Activated T-helper 2 cell treated with anti-CD3 and anti-CD28 coated beads, Interferon-gamma antibody, Interleukin-2, Interleukin-4, amounts not matched to agents 10 μg/mL and 5 μg/mL and 100 μg/mL, durations not matched to agents 14 hours and 24 hours and 36 hours (primary cell): ENCODE measurements around the gene LCN2. TPM values are rescaled to one million over a fixed set of nuclear protein-coding genes. Genes with fewer than 3 reads are reported as not detected.
"Not testable (repeated sequence)": the region's sequence is repeated elsewhere in the genome, so short reads cannot be mapped to it uniquely, and the experiment has no call there.

ENCODE experiments used
- DNase-seq: peaks from one replicate; pipeline ENCODE4 v3.0.0; 2021; ENCODE audit warnings: low spot score
- H3K27ac Mint-ChIP-seq: one replicate; pipeline ENCODE4 v1.8.0; 2021; ENCODE audit warnings: mixed read lengths
- H3K27me3 Mint-ChIP-seq: one replicate; pipeline ENCODE4 v1.8.0; 2021; ENCODE audit warnings: low read depth, mixed read lengths
- H3K36me3 Mint-ChIP-seq: one replicate; pipeline ENCODE4 v1.8.0; 2021; ENCODE audit warnings: low read depth, mixed read lengths
- H3K4me1 Mint-ChIP-seq: one replicate; pipeline ENCODE4 v1.8.0; 2021; ENCODE audit warnings: low read depth, mixed read lengths
- H3K4me3 Mint-ChIP-seq: one replicate; pipeline ENCODE4 v1.8.0; 2021; ENCODE audit warnings: low read depth, mild to moderate bottlenecking, moderate library complexity, mixed read lengths
- H3K9me3 Mint-ChIP-seq: one replicate; pipeline ENCODE4 v1.8.0; 2021; ENCODE audit warnings: mixed read lengths
- intact Hi-C: fragments of 100-400 bp; cut with micrococcal nuclease; formaldehyde crosslinking; loops from one replicate; pipeline ENCODE4 v1.15.1; 2023
- total RNA-seq: library from RNA; stranded (reverse); gene quantifications from 2 replicates; pipeline ENCODE4 v1.2.3, GENCODE V29; 2022

LCN2 gene
- total RNA-seq, 1 donor from 2014 or later = not detected

- H3K9me3 Mint-ChIP-seq = no peaks in the 10 kb centered on the region
- peak within 1 kb of the TSS; percentile 94 for H3K4me3 Mint-ChIP-seq
- H3K4me1 Mint-ChIP-seq = peaks cover 24% of the 10 kb centered on the region
- intact Hi-C loops = loop anchor here (1.0 to 10.0 kb wide), 3 partner anchors 10 to 353 kb away; partner anchors contain the start of genes GOLGA2, SH2D3C and SWI5
- DNase-seq = peak; percentile 77
- H3K27ac Mint-ChIP-seq = peak within 1 kb of the TSS; percentile 98
- H3K27me3 Mint-ChIP-seq = peaks cover 11% of the 10 kb centered on the region
- peaks cover 22% of the 10 kb centered on the region for H3K36me3 Mint-ChIP-seq
These were observed 21.7 kb upstream of the LCN2 start, which contains the start of gene PTGES2 for GRCh38 chr9:128127568-128127989. Gene PTGES2, minus strand, starts transcription at chr9:128127729. Its CDS starts 12 bp downstream, at chr9:128127717.

- Mint-ChIP-seq H3K4me1 (peaks cover 27% of the 10 kb centered on the region), H3K36me3 (peaks cover 19% of the 10 kb centered on the region), H3K27ac (peak overlapping the region; percentile 98), H3K27me3 (peaks cover 17% of the 10 kb centered on the region), H3K4me3 (peak overlapping the region; percentile 94), H3K9me3 (no peaks in the 10 kb centered on the region)
- intact Hi-C loops = loop anchor here (1.0 to 10.0 kb wide), 5 partner anchors 11 to 353 kb away; partner anchors contain the start of genes BBLN, GOLGA2, SH2D3C and SLC25A25
- peak; percentile 83 for DNase-seq
These were observed 21.0 kb upstream of the LCN2 start for GRCh38 chr9:128127990-128128835.

- Mint-ChIP-seq H3K27me3 (peaks cover 25% of the 10 kb centered on the region), H3K27ac (peak overlapping the region; percentile 44), H3K9me3 (no peaks in the 10 kb centered on the region), H3K36me3 (peaks cover 15% of the 10 kb centered on the region), H3K4me3 (peak overlapping the region; percentile 94), H3K4me1 (peaks cover 28% of the 10 kb centered on the region)
- DNase-seq = no peak
- intact Hi-C loops = loop anchor here (1.0 to 10.0 kb wide), 4 partner anchors 32 to 354 kb away; partner anchors contain the start of genes BBLN, GOLGA2, SH2D3C and SLC25A25
These were observed 20.2 kb upstream of the LCN2 start for GRCh38 chr9:128128836-128129590.

- not testable (repeated sequence) for H3K9me3 Mint-ChIP-seq, H3K36me3 Mint-ChIP-seq
- peaks cover 24% of the 10 kb centered on the region for H3K4me1 Mint-ChIP-seq
- DNase-seq = peak; percentile 50
- intact Hi-C loops = loop anchor here (2.0 to 10.0 kb wide), 3 partner anchors 31 to 355 kb away; partner anchors contain the start of genes BBLN, GOLGA2, SH2D3C and SWI5
- H3K27ac Mint-ChIP-seq = peak overlapping the region; percentile 51
- peak overlapping the region; percentile 51 for H3K4me3 Mint-ChIP-seq
- peaks cover 35% of the 10 kb centered on the region for H3K27me3 Mint-ChIP-seq
These were observed 19.2 kb upstream of the LCN2 start for GRCh38 chr9:128129976-128130590.

GRCh38 chr9:128130651-128131050 is 18.6 kb upstream of the LCN2 start:
- peaks cover 40% of the 10 kb centered on the region for H3K27me3 Mint-ChIP-seq
- DNase-seq, H3K4me3 Mint-ChIP-seq, H3K36me3 Mint-ChIP-seq, H3K27ac Mint-ChIP-seq, intact Hi-C loops, H3K9me3 Mint-ChIP-seq: not testable (repeated sequence)
- peaks cover 19% of the 10 kb centered on the region for H3K4me1 Mint-ChIP-seq

- H3K36me3 Mint-ChIP-seq, H3K9me3 Mint-ChIP-seq, intact Hi-C loops, H3K27ac Mint-ChIP-seq, DNase-seq, H3K4me3 Mint-ChIP-seq: not testable (repeated sequence)
- Mint-ChIP-seq H3K27me3 (peaks cover 42% of the 10 kb centered on the region), H3K4me1 (peaks cover 14% of the 10 kb centered on the region)
These were observed 17.9 kb upstream of the LCN2 start for GRCh38 chr9:128131346-128131745.

- H3K27ac Mint-ChIP-seq, intact Hi-C loops, DNase-seq, H3K9me3 Mint-ChIP-seq, H3K4me3 Mint-ChIP-seq, H3K36me3 Mint-ChIP-seq: not testable (repeated sequence)
- peaks cover 13% of the 10 kb centered on the region for H3K4me1 Mint-ChIP-seq
- peaks cover 42% of the 10 kb centered on the region for H3K27me3 Mint-ChIP-seq
These were observed 17.1 kb upstream of the LCN2 start for GRCh38 chr9:128132139-128132538.

- H3K4me3 Mint-ChIP-seq, H3K36me3 Mint-ChIP-seq, H3K9me3 Mint-ChIP-seq, H3K27ac Mint-ChIP-seq, H3K4me1 Mint-ChIP-seq, DNase-seq, intact Hi-C loops: not testable (repeated sequence)
- H3K27me3 Mint-ChIP-seq = peaks cover 42% of the 10 kb centered on the region
These were observed 13.7 kb upstream of the LCN2 start for GRCh38 chr9:128135561-128135960.

GRCh38 chr9:128136816-128137793 is 12.1 kb upstream of the LCN2 start:
- Mint-ChIP-seq H3K9me3 (no peaks in the 10 kb centered on the region), H3K27ac (no peak overlapping the region), H3K36me3 (no peaks in the 10 kb centered on the region), H3K27me3 (peaks cover 34% of the 10 kb centered on the region), H3K4me1 (peaks cover 9% of the 10 kb centered on the region), H3K4me3 (no peak overlapping the region)
- no peak for DNase-seq
- intact Hi-C loops = no loop called here

- Mint-ChIP-seq H3K9me3 (no peaks in the 10 kb centered on the region), H3K4me1 (peaks cover 9% of the 10 kb centered on the region), H3K4me3 (no peak overlapping the region), H3K27ac (no peak overlapping the region), H3K36me3 (no peaks in the 10 kb centered on the region), H3K27me3 (peaks cover 27% of the 10 kb centered on the region)
- intact Hi-C loops = no loop called here
- no peak for DNase-seq
These were observed 11.3 kb upstream of the LCN2 start for GRCh38 chr9:128138001-128138400.

- H3K4me1 Mint-ChIP-seq = peaks cover 6% of the 10 kb centered on the region
- no peaks in the 10 kb centered on the region for H3K9me3 Mint-ChIP-seq
- peaks cover 12% of the 10 kb centered on the region for H3K27me3 Mint-ChIP-seq
- H3K4me3 Mint-ChIP-seq = no peak overlapping the region
- H3K36me3 Mint-ChIP-seq = no peaks in the 10 kb centered on the region
- DNase-seq = no peak
- no peak overlapping the region for H3K27ac Mint-ChIP-seq
- intact Hi-C loops = no loop called here
These were observed 9.6 kb upstream of the LCN2 start for GRCh38 chr9:128139621-128140020.
